Naive thymus-derived CD8-positive, alpha-beta T cell (primary cell): ENCODE results near the gene BBX. TPM values are rescaled to one million over a fixed set of nuclear protein-coding genes. Genes with fewer than 3 reads are reported as not detected.

Experiments
- ATAC-seq, 2 donors: fragments of 150-1000 bp; cut with Tn5 transposase in 1 of 2; sonication (Bioruptor Pico), chemical (Tn5 transposase) in 1 of 2; 1 replicate in 1 of 2; 2 replicates in 1 of 2; pipeline ENCODE4 v1.10.0; 2021; ENCODE audit warnings: mild to moderate bottlenecking in 2 of 2, moderate library complexity in 2 of 2
- POLR2A ChIA-PET: fragments of 350-600 bp; sonication (Branson Sonifier 250); formaldehyde crosslinking; loops from one replicate; lab custom pipeline; 2021; ENCODE audit warnings: antibody characterized with exemption; lab: Charles Lee
- DNase-seq, 10 donors: peaks; one replicate each; pipeline versions ENCODE4 v3.0.0 to v3.0.0-alpha.2; 2020 to 2022
- H3K27ac Mint-ChIP-seq, 10 donors: one replicate each; pipeline ENCODE4 v1.8.0; 2020 to 2022; ENCODE audit warnings: mild to moderate bottlenecking in 10 of 10, mixed read lengths in 10 of 10, moderate library complexity in 4 of 10, inconsistent platforms in 1 of 10
- H3K27me3 Mint-ChIP-seq, 5 donors: one replicate each; pipeline ENCODE4 v1.8.0; 2021 to 2022; ENCODE audit warnings: mixed read lengths in 5 of 5
- H3K36me3 Mint-ChIP-seq, 3 donors: one replicate each; pipeline ENCODE4 v1.8.0; 2020 to 2022; ENCODE audit warnings: mixed read lengths in 3 of 3, mild to moderate bottlenecking in 2 of 3, inconsistent platforms in 1 of 3
- H3K4me1 Mint-ChIP-seq, 4 donors: one replicate each; pipeline ENCODE4 v1.8.0; 2021 to 2022; ENCODE audit warnings: mixed read lengths in 4 of 4
- H3K4me3 Mint-ChIP-seq, 10 donors: one replicate each; pipeline ENCODE4 v1.8.0; 2020 to 2022; ENCODE audit warnings: mild to moderate bottlenecking in 10 of 10, mixed read lengths in 10 of 10, moderate library complexity in 6 of 10, inconsistent platforms in 1 of 10
- H3K9me3 Mint-ChIP-seq, 9 donors: one replicate each; pipeline ENCODE4 v1.8.0; 2020 to 2022; ENCODE audit warnings: mixed read lengths in 9 of 9, mild to moderate bottlenecking in 3 of 9, inconsistent platforms in 1 of 9, moderate library complexity in 1 of 9
- polyA plus RNA-seq, 3 donors: library from polyadenylated mRNA; unstranded; fragments of 300-500 nt; fragmentation: Illumina TruSeq; gene quantifications; one replicate each; pipeline ENCODE4 v1.2.3, GENCODE V29; 2021
- total RNA-seq, 8 experiments: library from RNA in 2 of 8; stranded (reverse) in 2 of 8; gene quantifications; one replicate each; pipeline ENCODE4 v1.2.3 and lab custom pipeline; 2021 to 2026

The BBX gene
- total and polyA plus RNA-seq, 5 experiments from 2014 or later = 86.9 to 95.4 (median 93.2) TPM

DNA sequence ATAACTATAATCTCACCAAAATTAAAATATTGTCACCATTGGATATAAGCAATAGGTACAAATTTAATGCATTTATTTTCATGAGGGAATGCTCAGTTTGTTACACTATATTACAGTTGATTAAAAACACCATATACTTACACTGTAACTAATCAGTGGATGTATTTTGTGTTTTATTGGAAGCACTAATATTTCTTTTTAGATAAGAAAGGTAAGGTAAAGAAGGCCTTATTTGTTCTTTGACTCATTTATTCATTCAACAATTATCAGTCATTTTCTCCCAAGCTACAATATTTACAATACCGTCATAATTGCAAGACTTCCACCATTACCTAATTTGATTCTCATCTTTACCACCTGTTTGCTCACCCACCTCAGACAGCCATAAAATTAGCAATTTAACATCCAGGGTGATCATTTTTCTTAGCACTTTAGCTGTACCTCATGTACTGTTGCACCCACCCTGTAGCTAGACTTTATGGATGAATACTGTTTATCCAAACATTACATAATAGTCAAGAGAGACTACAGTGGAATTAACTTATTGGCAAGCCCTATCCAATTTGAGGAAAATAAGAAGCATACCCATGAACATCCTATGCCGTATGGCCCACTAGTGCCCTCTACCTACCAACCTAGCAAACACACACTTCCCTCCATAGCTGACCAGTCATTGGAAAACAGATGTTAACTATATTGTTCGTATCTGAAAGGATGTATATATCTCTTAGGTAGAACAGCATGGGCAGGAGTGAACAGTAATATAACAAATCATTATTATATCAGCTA is 229.6 kb downstream of the BBX start:
- Mint-ChIP-seq H3K9me3 (no peaks in the 10 kb centered on the region), H3K27me3 (no peaks in the 10 kb centered on the region), H3K36me3 (peaks cover 0 to 74% (median 13%) of the 10 kb centered on the region in 3 donors), H3K27ac (peak overlapping the region in 1 of 10 donors; percentile 3), H3K4me1 (peaks cover 0 to 3% (median 1%) of the 10 kb centered on the region in 4 donors), H3K4me3 (no peak overlapping the region)
- ATAC-seq = no peak
- DNase-seq = peak in 1 of 10 donors; percentile 5
- POLR2A ChIA-PET = no interaction called here

DNA sequence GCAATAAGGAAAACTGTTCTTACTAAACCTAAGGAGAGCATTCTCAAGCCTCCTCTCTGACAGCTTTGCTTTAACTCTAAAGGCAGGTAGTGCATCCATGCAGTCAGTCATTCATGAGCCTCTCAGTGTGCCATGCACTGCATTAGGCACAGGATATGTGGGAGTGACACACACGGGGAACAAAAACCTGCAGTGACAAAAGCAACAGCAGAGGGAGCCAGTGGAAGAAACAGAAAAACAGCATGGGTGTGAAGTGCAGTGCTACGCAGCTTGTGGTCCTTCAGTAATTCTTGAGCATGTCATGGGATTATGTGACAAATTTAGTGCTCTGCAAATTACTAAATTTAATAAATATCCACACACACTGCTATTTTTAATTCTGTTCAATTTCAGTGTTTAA is 230.7 kb downstream of the BBX start:
- Mint-ChIP-seq H3K36me3 (peaks cover 0 to 75% (median 21%) of the 10 kb centered on the region in 3 donors), H3K4me1 (peaks cover 0 to 3% (median 1%) of the 10 kb centered on the region in 4 donors), H3K27ac (no peak overlapping the region), H3K9me3 (no peaks in the 10 kb centered on the region), H3K4me3 (no peak overlapping the region), H3K27me3 (no peaks in the 10 kb centered on the region)
- POLR2A ChIA-PET = no interaction called here
- DNase-seq (peak in 2 of 10 donors; percentile 5 to 58), ATAC-seq (peak in 1 of 2 donors; percentile 48)

DNA sequence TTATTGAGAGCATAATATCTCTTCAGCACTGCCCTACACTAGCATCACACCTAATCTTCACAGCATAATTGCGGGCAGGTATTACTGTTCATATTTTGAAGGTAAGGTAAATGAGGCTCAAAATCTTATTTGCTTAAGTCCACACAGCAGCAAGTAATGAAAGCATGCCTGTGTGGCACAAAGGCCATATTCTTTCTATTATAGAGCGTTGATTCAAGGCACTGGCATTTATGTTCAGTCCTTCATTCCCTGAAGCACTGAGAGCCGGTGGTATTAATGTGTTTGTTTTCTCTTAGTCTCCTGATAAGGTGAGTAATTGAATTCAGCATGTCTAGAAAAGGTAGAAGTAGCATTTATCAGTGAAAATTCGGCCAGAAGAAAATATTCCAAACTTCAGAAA is 231.2 kb downstream of the BBX start:
- no peak overlapping the region for H3K27ac Mint-ChIP-seq
- H3K4me1 Mint-ChIP-seq = peaks cover 0 to 3% (median 1%) of the 10 kb centered on the region in 4 donors
- H3K27me3 Mint-ChIP-seq = no peaks in the 10 kb centered on the region
- peaks cover 0 to 72% (median 24%) of the 10 kb centered on the region in 3 donors for H3K36me3 Mint-ChIP-seq
- POLR2A ChIA-PET = no interaction called here
- H3K9me3 Mint-ChIP-seq = no peaks in the 10 kb centered on the region
- ATAC-seq (no peak), DNase-seq (no peak)
- H3K4me3 Mint-ChIP-seq = no peak overlapping the region

- Mint-ChIP-seq H3K36me3 (peaks cover 0 to 62% (median 36%) of the 10 kb centered on the region in 3 donors), H3K27me3 (no peaks in the 10 kb centered on the region), H3K9me3 (no peaks in the 10 kb centered on the region), H3K27ac (no peak overlapping the region), H3K4me1 (peaks cover 0 to 10% (median 1%) of the 10 kb centered on the region in 4 donors), H3K4me3 (no peak overlapping the region)
- POLR2A ChIA-PET = no interaction called here
- DNase-seq (no peak), ATAC-seq (no peak)
These were observed 233.9 kb downstream of the BBX start for GRCh38 chr3:107756649-107757048.

DNA sequence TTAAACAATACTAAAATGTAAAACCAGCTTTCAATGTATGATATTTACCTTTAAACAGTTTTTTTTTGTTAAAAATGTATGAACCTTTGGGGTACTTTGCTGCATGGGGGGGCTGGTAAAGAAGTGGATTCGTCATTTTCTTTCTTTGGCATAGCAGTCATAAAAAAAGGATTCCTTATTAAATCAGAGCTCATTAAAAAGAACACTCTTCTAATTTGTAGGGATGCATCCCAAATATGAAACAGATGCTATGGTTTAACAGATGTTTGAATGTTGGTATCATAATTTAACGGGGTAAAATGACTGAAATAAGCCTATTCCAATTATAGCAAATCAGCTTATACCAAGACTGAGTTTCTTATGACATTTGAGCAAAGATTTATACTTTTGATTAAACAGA is 234.4 kb downstream of the BBX start:
- POLR2A ChIA-PET = no interaction called here
- Mint-ChIP-seq H3K27ac (no peak overlapping the region), H3K4me3 (no peak overlapping the region), H3K27me3 (no peaks in the 10 kb centered on the region), H3K9me3 (no peaks in the 10 kb centered on the region), H3K4me1 (peaks cover 0 to 10% (median 1%) of the 10 kb centered on the region in 4 donors), H3K36me3 (peaks cover 0 to 63% (median 36%) of the 10 kb centered on the region in 3 donors)
- ATAC-seq (no peak), DNase-seq (no peak)

DNA sequence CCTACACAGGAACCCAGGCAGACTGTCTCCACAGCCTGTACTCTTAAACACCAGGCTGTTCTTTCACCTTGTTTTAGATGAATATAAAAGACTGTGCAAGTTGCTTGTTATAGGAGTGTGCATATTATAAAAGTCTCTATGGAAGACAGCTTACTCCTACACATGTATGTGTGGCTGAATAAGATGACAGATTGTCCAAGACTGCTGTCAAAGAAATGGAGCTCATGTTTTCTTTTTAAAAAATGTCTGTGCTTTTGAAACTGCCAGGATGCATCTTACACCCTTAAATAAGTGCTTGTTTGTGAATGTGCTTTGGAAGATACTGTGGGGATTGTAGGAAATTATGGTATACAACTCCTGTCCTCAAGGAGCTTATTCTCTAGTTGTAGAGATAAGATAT is 237.4 kb downstream of the BBX start:
- no peaks in the 10 kb centered on the region for H3K9me3 Mint-ChIP-seq
- H3K27ac Mint-ChIP-seq = no peak overlapping the region
- H3K36me3 Mint-ChIP-seq = peaks cover 0 to 61% (median 47%) of the 10 kb centered on the region in 3 donors
- no peak overlapping the region for H3K4me3 Mint-ChIP-seq
- no peak for DNase-seq
- ATAC-seq = no peak
- H3K27me3 Mint-ChIP-seq = no peaks in the 10 kb centered on the region
- peaks cover 0 to 7% (median 0%) of the 10 kb centered on the region in 4 donors for H3K4me1 Mint-ChIP-seq
- POLR2A ChIA-PET = no interaction called here

DNA sequence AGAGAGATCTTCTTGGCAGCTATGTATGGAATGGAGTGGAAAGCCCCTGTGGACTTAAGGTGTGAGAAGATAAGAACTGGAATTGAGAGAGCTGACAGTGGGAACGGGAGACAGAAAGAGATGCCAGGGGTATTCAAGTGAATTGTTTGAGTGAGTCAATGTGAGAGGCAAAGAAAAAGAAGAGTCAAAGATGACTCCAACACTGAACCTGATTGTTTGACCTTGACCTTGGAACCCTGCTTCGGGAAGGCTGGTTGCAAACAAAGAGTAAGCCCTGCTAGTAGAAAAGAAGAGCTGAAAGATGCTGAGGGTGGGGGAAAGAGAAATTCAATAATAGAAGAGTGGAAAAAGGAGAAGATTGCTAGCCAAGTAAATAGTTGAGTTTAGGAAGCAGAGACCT is 238.6 kb downstream of the BBX start:
- Mint-ChIP-seq H3K27ac (no peak overlapping the region), H3K4me3 (no peak overlapping the region), H3K27me3 (no peaks in the 10 kb centered on the region), H3K36me3 (peaks cover 7 to 60% (median 48%) of the 10 kb centered on the region in 3 donors), H3K9me3 (peaks cover 0 to 6% (median 0%) of the 10 kb centered on the region in 9 donors), H3K4me1 (peaks cover 0 to 7% (median 0%) of the 10 kb centered on the region in 4 donors)
- POLR2A ChIA-PET = no interaction called here
- DNase-seq = no peak
- ATAC-seq = no peak

DNA sequence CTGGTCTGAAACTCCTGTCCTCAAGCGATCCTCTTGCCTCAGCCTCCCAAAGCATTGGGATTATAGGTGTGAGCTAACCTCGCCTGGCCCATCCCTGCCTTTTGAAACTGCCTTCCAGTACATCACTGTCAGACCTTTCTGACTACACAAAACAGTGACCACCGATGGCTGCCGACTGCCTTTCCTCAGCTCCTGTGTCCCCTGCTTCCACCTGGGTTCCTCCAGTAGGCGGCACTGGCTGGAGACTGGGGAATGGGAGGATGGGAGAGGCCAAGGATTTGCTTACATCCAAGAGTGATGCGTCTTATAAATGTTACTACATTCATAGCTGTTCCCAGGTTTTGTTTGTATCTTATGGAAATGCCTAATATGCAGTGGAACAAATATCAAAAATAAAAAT is 242.8 kb downstream of the BBX start:
- H3K9me3 Mint-ChIP-seq = peaks cover 0 to 6% (median 0%) of the 10 kb centered on the region in 9 donors
- no peak overlapping the region for H3K27ac Mint-ChIP-seq
- POLR2A ChIA-PET = no interaction called here
- DNase-seq = no peak
- H3K36me3 Mint-ChIP-seq = peaks cover 7 to 52% (median 26%) of the 10 kb centered on the region in 3 donors
- no peak overlapping the region for H3K4me3 Mint-ChIP-seq
- no peak for ATAC-seq
- peaks cover 0 to 7% (median 2%) of the 10 kb centered on the region in 4 donors for H3K4me1 Mint-ChIP-seq
- H3K27me3 Mint-ChIP-seq = no peaks in the 10 kb centered on the region

GRCh38 chr3:107767897-107768605 is 245.3 kb downstream of the BBX start:
- H3K9me3 Mint-ChIP-seq = peaks cover 0 to 6% (median 0%) of the 10 kb centered on the region in 9 donors
- no peak overlapping the region for H3K4me3 Mint-ChIP-seq
- H3K27me3 Mint-ChIP-seq = no peaks in the 10 kb centered on the region
- peaks cover 15 to 58% (median 30%) of the 10 kb centered on the region in 3 donors for H3K36me3 Mint-ChIP-seq
- POLR2A ChIA-PET = interaction anchor here (0.7 kb wide), 1 partner anchor 12 kb away, joined by 3 read pairs; no protein-coding TSS in a partner anchor
- peaks cover 0 to 4% (median 1%) of the 10 kb centered on the region in 4 donors for H3K4me1 Mint-ChIP-seq
- H3K27ac Mint-ChIP-seq = peak overlapping the region in 2 of 10 donors; percentile 29 to 31
- DNase-seq (no peak), ATAC-seq (no peak)

DNA sequence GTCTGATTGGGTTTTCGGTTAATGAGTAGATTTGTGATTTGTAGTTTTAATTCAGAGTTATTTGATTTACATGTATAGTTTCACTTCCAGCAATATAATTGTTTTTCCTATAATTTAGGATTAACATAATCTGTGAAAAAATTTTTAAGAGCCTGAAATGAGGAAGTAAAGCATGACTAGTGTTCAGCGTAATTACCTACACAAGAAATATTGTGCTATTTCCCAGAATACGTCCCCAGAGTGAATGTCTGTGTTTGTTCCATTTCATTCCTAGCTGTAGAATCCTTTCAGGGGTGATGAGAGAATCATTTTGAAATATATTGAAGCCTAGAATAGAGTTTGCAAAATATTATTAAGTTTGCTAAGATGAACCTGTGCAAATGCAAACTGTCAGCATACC is 247.1 kb downstream of the BBX start:
- DNase-seq = no peak
- Mint-ChIP-seq H3K27ac (no peak overlapping the region), H3K4me3 (no peak overlapping the region), H3K9me3 (peaks cover 0 to 6% (median 0%) of the 10 kb centered on the region in 9 donors), H3K36me3 (peaks cover 16 to 61% (median 28%) of the 10 kb centered on the region in 3 donors), H3K4me1 (peaks cover 0 to 4% (median 1%) of the 10 kb centered on the region in 4 donors), H3K27me3 (no peaks in the 10 kb centered on the region)
- no peak for ATAC-seq
- POLR2A ChIA-PET = no interaction called here

DNA sequence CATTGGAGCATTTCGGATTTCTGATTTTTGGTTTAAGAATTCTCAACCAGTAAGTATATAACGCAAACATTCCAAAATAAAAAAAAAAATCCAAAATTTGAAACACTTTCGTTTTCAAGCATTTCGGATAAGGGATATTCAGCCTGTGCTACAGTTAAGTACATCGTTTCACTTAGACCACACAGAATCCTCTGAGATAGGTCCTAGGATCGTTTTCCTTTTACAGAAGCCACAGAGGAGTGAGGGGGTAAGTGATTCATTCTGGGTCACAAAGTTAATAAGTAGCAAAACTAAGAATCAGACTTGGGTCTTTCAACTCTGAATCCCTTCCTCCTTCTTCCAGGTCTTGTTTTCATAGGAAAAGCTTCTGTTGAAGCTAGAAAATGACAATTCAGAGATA is 249.3 kb downstream of the BBX start:
- no peaks in the 10 kb centered on the region for H3K27me3 Mint-ChIP-seq
- POLR2A ChIA-PET = no interaction called here
- no peak overlapping the region for H3K4me3 Mint-ChIP-seq
- H3K9me3 Mint-ChIP-seq = no peaks in the 10 kb centered on the region
- peaks cover 0 to 4% (median 1%) of the 10 kb centered on the region in 4 donors for H3K4me1 Mint-ChIP-seq
- H3K36me3 Mint-ChIP-seq = peaks cover 9 to 58% (median 13%) of the 10 kb centered on the region in 3 donors
- no peak for DNase-seq
- no peak for ATAC-seq
- no peak overlapping the region for H3K27ac Mint-ChIP-seq

- Mint-ChIP-seq H3K27ac (no peak overlapping the region), H3K4me3 (no peak overlapping the region), H3K4me1 (peaks cover 0 to 2% (median 0%) of the 10 kb centered on the region in 4 donors), H3K36me3 (peaks cover 13 to 79% (median 25%) of the 10 kb centered on the region in 3 donors), H3K27me3 (no peaks in the 10 kb centered on the region), H3K9me3 (no peaks in the 10 kb centered on the region)
- POLR2A ChIA-PET = no interaction called here
- no peak for DNase-seq
- no peak for ATAC-seq
These were observed 253.2 kb downstream of the BBX start for GRCh38 chr3:107775974-107776373.

DNA sequence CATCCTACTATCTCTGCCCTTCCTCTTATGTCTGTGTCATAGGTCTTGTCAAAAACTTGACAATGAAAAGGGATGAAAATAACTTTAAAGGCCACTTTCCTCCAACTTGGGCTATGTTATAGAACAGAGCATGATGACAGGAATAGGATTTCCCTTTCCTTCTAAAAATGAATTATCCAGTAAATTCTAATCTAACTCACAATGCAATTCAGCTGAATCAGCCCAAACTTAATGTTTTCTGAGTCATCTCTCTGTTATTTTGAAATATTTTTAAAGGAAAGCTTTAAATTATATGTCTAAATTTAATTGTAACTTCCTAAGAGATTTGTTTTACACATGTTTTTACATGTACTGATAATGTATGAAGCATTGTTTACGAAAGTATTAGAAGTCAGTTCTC is 258.5 kb downstream of the BBX start:
- no peak for DNase-seq
- no peak for ATAC-seq
- Mint-ChIP-seq H3K36me3 (peaks cover 4 to 86% (median 59%) of the 10 kb centered on the region in 3 donors), H3K27ac (peak overlapping the region in 2 of 10 donors; percentile 8 to 55), H3K4me1 (no peaks in the 10 kb centered on the region), H3K9me3 (no peaks in the 10 kb centered on the region), H3K4me3 (no peak overlapping the region), H3K27me3 (no peaks in the 10 kb centered on the region)
- POLR2A ChIA-PET = no interaction called here
